ENCODE results near the gene CLEC2L. TPM values are rescaled to one million over a fixed set of nuclear protein-coding genes. Genes with fewer than 3 reads are reported as not detected.

CLEC2L gene
- total RNA-seq, 1 donor = not detected

- Histone ChIP-seq H3K9me3 (ENCODE audit: low read depth, low read length) (peaks cover 6% of the 10 kb centered on the region), H3K4me2 (ENCODE audit: insufficient read depth, low read length) (no peak overlapping the region), H3K36me3 (ENCODE audit: insufficient read depth, low read length) (no peaks in the 10 kb centered on the region), H3K79me2 (ENCODE audit: insufficient read depth, low read length) (no peaks in the 10 kb centered on the region), H3K27ac (ENCODE audit: low read depth, low read length) (no peak overlapping the region), H3K4me1 (ENCODE audit: insufficient read depth, low read length) (no peaks in the 10 kb centered on the region), H3K4me3 (ENCODE audit: insufficient read depth, low read length) (no peak overlapping the region), H4K20me1 (ENCODE audit: insufficient read depth, low read length) (no peaks in the 10 kb centered on the region), H2AFZ (ENCODE audit: low read length) (no peak overlapping the region), H3K27me3 (ENCODE audit: insufficient read depth, low read length) (peaks cover 19% of the 10 kb centered on the region)
- no peak for TF ChIP-seq CTCF (IDR thresholded peaks at IDR 0.05; ENCODE audit: extremely low read depth, low read depth, low read length)
- DNase-seq (ENCODE audit: insufficient read length, low spot score, missing footprints) = no peak
Measured at GRCh38 chr7:139495580-139496125, 27.8 kb upstream of the CLEC2L start.

GRCh38 chr7:139496528-139496927 is 27.0 kb upstream of the CLEC2L start:
- Histone ChIP-seq H3K9me3 (ENCODE audit: low read depth, low read length) (peaks cover 6% of the 10 kb centered on the region), H2AFZ (ENCODE audit: low read length) (no peak overlapping the region), H3K4me2 (ENCODE audit: insufficient read depth, low read length) (no peak overlapping the region), H3K36me3 (ENCODE audit: insufficient read depth, low read length) (no peaks in the 10 kb centered on the region), H3K27me3 (ENCODE audit: insufficient read depth, low read length) (peaks cover 16% of the 10 kb centered on the region), H4K20me1 (ENCODE audit: insufficient read depth, low read length) (no peaks in the 10 kb centered on the region), H3K79me2 (ENCODE audit: insufficient read depth, low read length) (no peaks in the 10 kb centered on the region), H3K27ac (ENCODE audit: low read depth, low read length) (no peak overlapping the region), H3K4me1 (ENCODE audit: insufficient read depth, low read length) (no peaks in the 10 kb centered on the region), H3K4me3 (ENCODE audit: insufficient read depth, low read length) (no peak overlapping the region)
- TF ChIP-seq CTCF (IDR thresholded peaks at IDR 0.05; ENCODE audit: extremely low read depth, low read depth, low read length) = no peak
- DNase-seq (ENCODE audit: insufficient read length, low spot score, missing footprints) = no peak

GRCh38 chr7:139500770-139501138 is 22.7 kb upstream of the CLEC2L start:
- Histone ChIP-seq H3K27me3 (ENCODE audit: insufficient read depth, low read length) (peaks cover 16% of the 10 kb centered on the region), H3K27ac (ENCODE audit: low read depth, low read length) (no peak overlapping the region), H3K4me2 (ENCODE audit: insufficient read depth, low read length) (peak overlapping the region; percentile 90), H3K4me1 (ENCODE audit: insufficient read depth, low read length) (no peaks in the 10 kb centered on the region), H3K36me3 (ENCODE audit: insufficient read depth, low read length) (no peaks in the 10 kb centered on the region), H3K79me2 (ENCODE audit: insufficient read depth, low read length) (no peaks in the 10 kb centered on the region), H3K4me3 (ENCODE audit: insufficient read depth, low read length) (no peak overlapping the region), H3K9me3 (ENCODE audit: low read depth, low read length) (no peaks in the 10 kb centered on the region), H2AFZ (ENCODE audit: low read length) (no peak overlapping the region), H4K20me1 (ENCODE audit: insufficient read depth, low read length) (no peaks in the 10 kb centered on the region)
- TF ChIP-seq CTCF (IDR thresholded peaks at IDR 0.05; ENCODE audit: extremely low read depth, low read depth, low read length) = no peak
- DNase-seq (ENCODE audit: insufficient read length, low spot score, missing footprints) = no peak

GRCh38 chr7:139502226-139502625 is 21.3 kb upstream of the CLEC2L start:
- Histone ChIP-seq H3K36me3 (ENCODE audit: insufficient read depth, low read length) (no peaks in the 10 kb centered on the region), H3K9me3 (ENCODE audit: low read depth, low read length) (no peaks in the 10 kb centered on the region), H3K4me2 (ENCODE audit: insufficient read depth, low read length) (no peak overlapping the region), H3K27ac (ENCODE audit: low read depth, low read length) (no peak overlapping the region), H3K27me3 (ENCODE audit: insufficient read depth, low read length) (peaks cover 8% of the 10 kb centered on the region), H3K4me3 (ENCODE audit: insufficient read depth, low read length) (no peak overlapping the region), H3K4me1 (ENCODE audit: insufficient read depth, low read length) (no peaks in the 10 kb centered on the region), H3K79me2 (ENCODE audit: insufficient read depth, low read length) (no peaks in the 10 kb centered on the region), H4K20me1 (ENCODE audit: insufficient read depth, low read length) (no peaks in the 10 kb centered on the region), H2AFZ (ENCODE audit: low read length) (no peak overlapping the region)
- TF ChIP-seq CTCF (IDR thresholded peaks at IDR 0.05; ENCODE audit: extremely low read depth, low read depth, low read length) = no peak
- DNase-seq (ENCODE audit: insufficient read length, low spot score, missing footprints) = no peak

All from osteoblast (primary cell).